GM12865 (cell line): ENCODE results near the gene CYTH3.

Experiments
- DNase-seq: peaks from one replicate; pipeline ENCODE4 v3.0.0; 2010; ENCODE audit warnings: low read depth
- H3K4me3 ChIP-seq: 2 replicates; pipeline ENCODE4 v1.5.1; 2011; ENCODE audit warnings: mild to moderate bottlenecking, low read depth, low read length, control low read depth
- TF ChIP-seq, protein P1 (sequence below): IDR thresholded peaks from 2 replicates; pipeline ENCODE4 v1.5.1; 2011; ENCODE audit warnings: low read length, control low read depth, low read depth, inconsistent platforms; ENCODE audit not compliant: insufficient read depth; ENCODE audit errors: missing control alignments

Gene CYTH3

GRCh38 chr7:6139189-6139996, 133.0 kb downstream of the CYTH3 start:
- TF ChIP-seq, protein P1, sequence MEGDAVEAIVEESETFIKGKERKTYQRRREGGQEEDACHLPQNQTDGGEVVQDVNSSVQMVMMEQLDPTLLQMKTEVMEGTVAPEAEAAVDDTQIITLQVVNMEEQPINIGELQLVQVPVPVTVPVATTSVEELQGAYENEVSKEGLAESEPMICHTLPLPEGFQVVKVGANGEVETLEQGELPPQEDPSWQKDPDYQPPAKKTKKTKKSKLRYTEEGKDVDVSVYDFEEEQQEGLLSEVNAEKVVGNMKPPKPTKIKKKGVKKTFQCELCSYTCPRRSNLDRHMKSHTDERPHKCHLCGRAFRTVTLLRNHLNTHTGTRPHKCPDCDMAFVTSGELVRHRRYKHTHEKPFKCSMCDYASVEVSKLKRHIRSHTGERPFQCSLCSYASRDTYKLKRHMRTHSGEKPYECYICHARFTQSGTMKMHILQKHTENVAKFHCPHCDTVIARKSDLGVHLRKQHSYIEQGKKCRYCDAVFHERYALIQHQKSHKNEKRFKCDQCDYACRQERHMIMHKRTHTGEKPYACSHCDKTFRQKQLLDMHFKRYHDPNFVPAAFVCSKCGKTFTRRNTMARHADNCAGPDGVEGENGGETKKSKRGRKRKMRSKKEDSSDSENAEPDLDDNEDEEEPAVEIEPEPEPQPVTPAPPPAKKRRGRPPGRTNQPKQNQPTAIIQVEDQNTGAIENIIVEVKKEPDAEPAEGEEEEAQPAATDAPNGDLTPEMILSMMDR, result no peak
- H3K4me3 ChIP-seq, result no peak overlapping the region
- no peak for DNase-seq

GRCh38 chr7:6136475-6136874, 135.9 kb downstream of the CYTH3 start:
- TF ChIP-seq, protein P1, result no peak

DNA sequence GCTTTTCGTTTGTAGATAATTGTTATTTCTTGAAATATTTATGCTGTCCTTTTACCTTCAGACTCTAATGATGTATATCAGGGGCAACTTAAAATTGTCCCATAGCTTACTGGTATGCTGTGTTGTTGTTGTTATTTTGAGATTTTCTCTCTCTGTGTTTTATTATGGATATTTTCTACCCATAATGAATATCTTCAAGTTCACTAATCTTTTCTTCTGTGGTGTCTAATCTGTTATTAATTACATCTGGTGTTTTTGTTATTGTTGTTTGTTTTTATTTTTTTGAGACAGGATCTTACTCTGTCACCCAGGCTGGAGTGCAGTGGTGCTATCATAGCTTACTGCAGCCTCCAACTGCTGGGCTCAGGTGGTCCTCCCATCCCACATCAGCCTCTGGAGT, 139.2 kb downstream of the CYTH3 start:
- H3K4me3 ChIP-seq, result no peak overlapping the region
- TF ChIP-seq, protein P1, result no peak
- DNase-seq, result no peak

More at GRCh38 chr7:6136475-6136874, 135.9 kb downstream of the CYTH3 start:
- no peak overlapping the region for H3K4me3 ChIP-seq
- DNase-seq, result no peak

DNA sequence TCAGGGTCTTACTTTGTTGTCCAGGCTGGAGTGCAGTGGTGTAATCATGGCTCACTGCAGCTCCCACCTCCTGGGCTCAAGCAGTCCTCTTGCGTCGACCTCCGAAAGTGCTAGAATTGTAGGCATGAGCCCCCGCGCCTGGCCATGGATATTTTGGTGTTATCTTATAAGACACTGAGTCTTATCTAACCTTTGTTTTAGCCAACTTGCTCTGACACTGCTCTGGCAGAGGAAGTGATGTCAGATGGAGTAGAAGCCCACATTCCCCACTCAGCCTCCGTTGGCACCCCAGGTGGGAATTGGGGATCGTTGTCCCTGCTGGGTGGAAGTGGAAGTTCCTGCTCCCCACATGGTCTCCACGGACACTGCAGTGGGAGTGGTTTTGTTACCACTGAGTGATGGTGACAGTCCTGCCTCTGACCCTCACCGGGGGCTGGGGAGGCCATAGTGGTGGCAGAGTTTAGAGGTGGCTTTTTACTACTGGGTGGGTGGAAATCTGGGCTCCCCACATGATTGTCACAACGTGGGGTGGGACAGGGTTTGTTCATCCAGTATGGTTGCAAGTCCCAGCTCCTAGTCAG, 142.3 kb downstream of the CYTH3 start:
- TF ChIP-seq, protein P1, result no peak
- no peak for DNase-seq
- no peak overlapping the region for H3K4me3 ChIP-seq

- no peak overlapping the region for H3K4me3 ChIP-seq
- TF ChIP-seq, protein P1, result no peak
- DNase-seq, result no peak
These were observed 144.2 kb downstream of the CYTH3 start for GRCh38 chr7:6128205-6128604.

- DNase-seq, result no peak
- TF ChIP-seq, protein P1, result no peak
- H3K4me3 ChIP-seq, result no peak overlapping the region
These were observed 145.3 kb downstream of the CYTH3 start for GRCh38 chr7:6127110-6127490.

- H3K4me3 ChIP-seq, result no peak overlapping the region
- TF ChIP-seq, protein P1, result no peak
- DNase-seq, result no peak
These were observed 148.6 kb downstream of the CYTH3 start for GRCh38 chr7:6123843-6124242.
